Central memory CD8-positive, alpha-beta T cell (primary cell): ENCODE measurements around the gene CAV1.

ENCODE experiments used
- ATAC-seq: fragments of 150-1000 bp; cut with Tn5 transposase; replicated peaks from 2 replicates; pipeline ENCODE4 v1.10.0; 2022; ENCODE audit warnings: mild to moderate bottlenecking, moderate FRiP score, moderate number of reproducible peaks; ENCODE audit not compliant: poor library complexity, severe bottlenecking; ENCODE audit errors: extremely low read depth
- DNase-seq, 2 donors: peaks; one replicate each; pipeline ENCODE4 v3.0.0; 2021; ENCODE audit warnings: low spot score in 2 of 2
- H3K27ac Mint-ChIP-seq: one replicate; pipeline ENCODE4 v1.8.0; 2022; ENCODE audit warnings: low read depth, mild to moderate bottlenecking, moderate library complexity, mixed read lengths
- H3K27me3 Mint-ChIP-seq: one replicate; pipeline ENCODE4 v1.8.0; 2022; ENCODE audit warnings: mixed read lengths
- H3K36me3 Mint-ChIP-seq: one replicate; pipeline ENCODE4 v1.8.0; 2022; ENCODE audit warnings: mild to moderate bottlenecking, moderate library complexity, mixed read lengths; ENCODE audit not compliant: insufficient read depth
- H3K4me1 Mint-ChIP-seq: one replicate; pipeline ENCODE4 v1.8.0; 2022; ENCODE audit warnings: mixed read lengths
- H3K4me3 Mint-ChIP-seq: one replicate; pipeline ENCODE4 v1.8.0; 2022; ENCODE audit warnings: mild to moderate bottlenecking, moderate library complexity, mixed read lengths
- H3K9me3 Mint-ChIP-seq: one replicate; pipeline ENCODE4 v1.8.0; 2022; ENCODE audit warnings: mixed read lengths

Gene CAV1

GRCh38 chr7:116511552-116512519, 13.0 kb upstream of the CAV1 start:
- Mint-ChIP-seq H3K4me1 (peaks cover 20% of the 10 kb centered on the region), H3K9me3 (no peaks in the 10 kb centered on the region), H3K27me3 (peaks cover 13% of the 10 kb centered on the region), H3K36me3 (peaks cover 2% of the 10 kb centered on the region), H3K4me3 (peak overlapping the region; percentile 92), H3K27ac (peak overlapping the region; percentile 87)
- ATAC-seq (peak; percentile 95), DNase-seq (peak in 1 of 2 donors; percentile 17)

- Mint-ChIP-seq H3K27me3 (peaks cover 13% of the 10 kb centered on the region), H3K4me3 (peak overlapping the region; percentile 92), H3K27ac (peak overlapping the region; percentile 87), H3K9me3 (no peaks in the 10 kb centered on the region), H3K36me3 (peaks cover 2% of the 10 kb centered on the region), H3K4me1 (peaks cover 20% of the 10 kb centered on the region)
- DNase-seq (no peak), ATAC-seq (no peak)
Measured at GRCh38 chr7:116512520-116513188, 12.2 kb upstream of the CAV1 start.

GRCh38 chr7:116515584-116515983, 9.3 kb upstream of the CAV1 start:
- H3K9me3 Mint-ChIP-seq: no peaks in the 10 kb centered on the region

GRCh38 chr7:116516324-116516723, 8.5 kb upstream of the CAV1 start:
- Mint-ChIP-seq H3K9me3 (no peaks in the 10 kb centered on the region), H3K4me1 (peaks cover 17% of the 10 kb centered on the region)

More at GRCh38 chr7:116515584-116515983, 9.3 kb upstream of the CAV1 start:
- Mint-ChIP-seq H3K36me3 (peaks cover 2% of the 10 kb centered on the region), H3K27me3 (peaks cover 25% of the 10 kb centered on the region), H3K4me3 (no peak overlapping the region), H3K4me1 (peaks cover 20% of the 10 kb centered on the region), H3K27ac (no peak overlapping the region)
- ATAC-seq: no peak
- DNase-seq: no peak

GRCh38 chr7:116517626-116518025, 7.2 kb upstream of the CAV1 start:
- Mint-ChIP-seq H3K4me1 (peaks cover 4% of the 10 kb centered on the region), H3K27ac (no peak overlapping the region), H3K4me3 (no peak overlapping the region), H3K27me3 (peaks cover 35% of the 10 kb centered on the region), H3K36me3 (peaks cover 2% of the 10 kb centered on the region), H3K9me3 (no peaks in the 10 kb centered on the region)
- no peak for DNase-seq
- no peak for ATAC-seq

More at GRCh38 chr7:116516324-116516723, 8.5 kb upstream of the CAV1 start:
- ATAC-seq (no peak), DNase-seq (no peak)
- no peak overlapping the region for H3K4me3 Mint-ChIP-seq
- H3K36me3 Mint-ChIP-seq: peaks cover 2% of the 10 kb centered on the region
- H3K27ac Mint-ChIP-seq: no peak overlapping the region
- peaks cover 25% of the 10 kb centered on the region for H3K27me3 Mint-ChIP-seq

GRCh38 chr7:116518961-116519360, 5.9 kb upstream of the CAV1 start:
- Mint-ChIP-seq H3K27me3 (peaks cover 48% of the 10 kb centered on the region), H3K27ac (no peak overlapping the region), H3K4me3 (no peak overlapping the region), H3K4me1 (no peaks in the 10 kb centered on the region), H3K36me3 (no peaks in the 10 kb centered on the region), H3K9me3 (no peaks in the 10 kb centered on the region)
- no peak for DNase-seq
- ATAC-seq: no peak

GRCh38 chr7:116521046-116521664, 3.7 kb upstream of the CAV1 start:
- peaks cover 4% of the 10 kb centered on the region for H3K36me3 Mint-ChIP-seq
- H3K27ac Mint-ChIP-seq: no peak overlapping the region
- DNase-seq: no peak
- H3K27me3 Mint-ChIP-seq: peaks cover 56% of the 10 kb centered on the region
- no peak for ATAC-seq
- H3K4me1 Mint-ChIP-seq: peaks cover 15% of the 10 kb centered on the region
- no peak overlapping the region for H3K4me3 Mint-ChIP-seq
- no peaks in the 10 kb centered on the region for H3K9me3 Mint-ChIP-seq

- Mint-ChIP-seq H3K27me3 (peaks cover 66% of the 10 kb centered on the region), H3K4me1 (peaks cover 21% of the 10 kb centered on the region), H3K4me3 (no peak overlapping the region), H3K36me3 (peaks cover 4% of the 10 kb centered on the region), H3K9me3 (no peaks in the 10 kb centered on the region), H3K27ac (no peak overlapping the region)
- no peak for DNase-seq
- ATAC-seq: no peak
Measured at GRCh38 chr7:116522247-116522646, 2.6 kb upstream of the CAV1 start.

GRCh38 chr7:116524221-116524608, 621 bp upstream of the CAV1 start:
- Mint-ChIP-seq H3K4me1 (peaks cover 21% of the 10 kb centered on the region), H3K4me3 (peak overlapping the region; percentile 79), H3K9me3 (no peaks in the 10 kb centered on the region), H3K36me3 (peaks cover 4% of the 10 kb centered on the region), H3K27ac (no peak overlapping the region), H3K27me3 (peaks cover 74% of the 10 kb centered on the region)
- no peak for DNase-seq
- no peak for ATAC-seq

GRCh38 chr7:116525298-116525912, 569 bp downstream of the CAV1 start:
- peak overlapping the region; percentile 79 for H3K4me3 Mint-ChIP-seq
- H3K4me1 Mint-ChIP-seq: peaks cover 21% of the 10 kb centered on the region
- H3K9me3 Mint-ChIP-seq: no peaks in the 10 kb centered on the region
- H3K36me3 Mint-ChIP-seq: peaks cover 4% of the 10 kb centered on the region
- ATAC-seq: peak; percentile 42
- peak in 1 of 2 donors; percentile 16 for DNase-seq
- peaks cover 71% of the 10 kb centered on the region for H3K27me3 Mint-ChIP-seq
- H3K27ac Mint-ChIP-seq: peak overlapping the region; percentile 70

GRCh38 chr7:116525913-116526861, 1.4 kb downstream of the CAV1 start:
- ATAC-seq (peak; percentile 88), DNase-seq (peak; percentile 45)
- H3K4me1 Mint-ChIP-seq: peaks cover 21% of the 10 kb centered on the region
- peaks cover 4% of the 10 kb centered on the region for H3K36me3 Mint-ChIP-seq
- H3K9me3 Mint-ChIP-seq: no peaks in the 10 kb centered on the region
- H3K27me3 Mint-ChIP-seq: peaks cover 75% of the 10 kb centered on the region
- peak overlapping the region; percentile 70 for H3K27ac Mint-ChIP-seq
- H3K4me3 Mint-ChIP-seq: peak overlapping the region; percentile 79
